Stimulated activated CD8-positive, alpha-beta memory T cell treated with anti-CD3 and anti-CD28 coated beads, Interleukin-12 subunit alpha, Interleukin-12 subunit beta, amount 100 ng/mL, for 24 hours (primary cell): Measurements from ENCODE around the gene IL27RA.

Experiments
- DNase-seq: peaks from one replicate; pipeline ENCODE4 v3.0.0-alpha.2; 2020; ENCODE audit errors: extremely low read depth

The IL27RA gene

GRCh38 chr19:14088634-14089411 is 57.3 kb downstream of the IL27RA start:
- no peak for DNase-seq

DNA sequence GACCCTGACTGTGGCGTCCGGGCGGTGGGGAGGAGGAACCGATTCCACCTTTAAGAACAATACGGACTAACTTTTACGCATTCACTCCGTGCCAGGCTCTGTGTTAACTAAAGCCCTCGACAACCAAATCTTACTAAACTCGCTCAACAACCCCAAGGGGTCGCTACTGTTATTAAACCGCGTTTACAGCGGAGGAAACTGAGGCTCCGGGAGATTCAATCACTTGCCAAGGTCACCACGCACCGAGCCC is 57.8 kb downstream of the IL27RA start:
- no peak for DNase-seq

GRCh38 chr19:14089662-14090508 is 58.3 kb downstream of the IL27RA start:
- DNase-seq = no peak

GRCh38 chr19:14090509-14091080 is 59.0 kb downstream of the IL27RA start, which contains the start of gene SAMD1:
TSS of gene SAMD1 (minus strand) at chr19:14090751.
- DNase-seq = peak; percentile 76

DNA sequence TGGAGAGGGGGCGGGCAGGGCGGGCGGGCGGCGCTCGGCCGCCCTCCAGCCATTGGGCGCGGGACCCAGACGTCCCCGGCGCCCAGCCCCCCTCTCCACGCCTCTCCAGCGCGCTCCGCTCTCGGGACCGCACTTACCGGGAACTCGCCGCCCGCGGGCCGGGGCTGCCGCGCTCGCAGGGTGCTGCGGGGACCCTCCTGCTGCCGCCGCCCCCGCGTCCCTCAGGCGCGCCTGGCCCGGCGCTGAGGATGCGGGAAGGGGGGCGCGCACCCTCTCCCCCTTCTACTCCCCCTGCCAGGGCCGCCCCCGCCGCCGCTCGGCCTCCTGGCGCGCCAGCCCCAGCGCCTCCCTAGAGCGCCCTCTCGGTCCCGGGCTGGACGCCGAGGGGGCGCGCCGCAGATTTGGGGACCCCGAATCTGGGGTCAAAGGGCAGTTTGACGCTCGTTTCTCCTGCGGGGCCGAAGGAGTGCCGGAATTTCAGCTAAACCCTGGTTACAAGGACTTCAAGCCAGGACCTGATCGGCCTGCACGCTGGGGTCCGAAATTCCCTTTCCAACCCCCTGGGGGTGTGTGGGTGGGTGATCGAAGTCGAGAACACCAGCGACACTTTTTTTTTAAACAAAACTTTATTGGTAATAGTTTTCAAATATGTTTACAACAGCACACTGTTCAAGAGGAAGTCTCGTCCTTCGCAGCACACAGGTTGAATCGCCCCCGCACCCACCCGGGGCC is 59.7 kb downstream of the IL27RA start:
- DNase-seq = no peak

- DNase-seq = no peak
Observed at GRCh38 chr19:14091813-14092462, 60.4 kb downstream of the IL27RA start.

DNA sequence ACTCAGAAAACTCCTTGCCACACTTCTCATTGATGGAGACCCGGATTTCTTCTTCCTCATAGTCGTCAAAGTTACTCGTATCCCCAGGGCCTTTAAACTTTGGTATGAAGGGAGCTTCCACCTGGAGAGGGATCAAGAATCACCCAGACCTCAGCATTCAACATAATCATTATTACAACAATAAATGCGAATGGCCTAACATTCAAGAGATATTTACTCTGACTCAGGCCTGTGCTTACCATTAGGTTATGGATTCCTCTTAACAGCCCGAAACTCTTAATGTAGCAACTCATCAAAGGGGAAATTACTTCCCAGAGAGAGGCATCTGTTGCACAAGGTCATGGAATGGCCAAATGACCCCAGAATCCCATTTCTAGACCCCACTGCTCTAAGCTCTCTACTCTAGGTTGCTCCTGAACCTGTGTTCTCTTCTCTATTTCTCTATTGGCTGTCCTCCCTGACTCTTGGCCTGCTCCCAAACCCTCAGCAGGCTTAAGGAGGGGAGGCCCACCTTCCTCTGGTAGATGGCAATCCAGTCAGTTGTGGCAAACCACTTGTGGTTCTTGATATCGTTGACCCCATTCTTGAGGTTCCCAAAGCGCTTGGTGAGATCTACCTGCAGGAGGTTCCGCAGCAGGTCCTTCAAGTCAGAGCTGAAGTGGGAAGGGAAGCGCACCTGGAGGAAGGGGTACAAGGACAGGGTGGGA is 61.7 kb downstream of the IL27RA start:
- DNase-seq = no peak

DNA sequence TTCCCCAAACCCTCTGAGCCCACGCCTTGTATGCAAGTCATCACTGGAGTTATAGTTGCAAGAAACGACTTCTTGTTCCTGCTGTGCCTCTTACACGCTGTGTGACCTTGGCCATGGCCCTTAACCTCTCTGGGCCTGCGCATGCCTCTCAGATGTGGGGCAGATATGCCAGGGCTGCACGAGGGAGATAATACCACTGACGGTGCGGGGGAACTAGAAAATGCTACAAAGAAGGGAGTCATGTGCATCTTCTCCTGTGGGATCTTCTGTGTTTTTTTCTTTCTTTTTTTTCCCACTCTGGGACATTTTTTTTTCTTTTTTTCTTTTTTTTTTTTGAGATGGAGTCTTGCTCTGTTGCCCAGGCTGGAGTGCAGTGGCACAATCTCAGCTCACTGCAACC is 63.3 kb downstream of the IL27RA start:
- DNase-seq = no peak

- no peak for DNase-seq
Observed at GRCh38 chr19:14096272-14096992, 64.9 kb downstream of the IL27RA start.

DNA sequence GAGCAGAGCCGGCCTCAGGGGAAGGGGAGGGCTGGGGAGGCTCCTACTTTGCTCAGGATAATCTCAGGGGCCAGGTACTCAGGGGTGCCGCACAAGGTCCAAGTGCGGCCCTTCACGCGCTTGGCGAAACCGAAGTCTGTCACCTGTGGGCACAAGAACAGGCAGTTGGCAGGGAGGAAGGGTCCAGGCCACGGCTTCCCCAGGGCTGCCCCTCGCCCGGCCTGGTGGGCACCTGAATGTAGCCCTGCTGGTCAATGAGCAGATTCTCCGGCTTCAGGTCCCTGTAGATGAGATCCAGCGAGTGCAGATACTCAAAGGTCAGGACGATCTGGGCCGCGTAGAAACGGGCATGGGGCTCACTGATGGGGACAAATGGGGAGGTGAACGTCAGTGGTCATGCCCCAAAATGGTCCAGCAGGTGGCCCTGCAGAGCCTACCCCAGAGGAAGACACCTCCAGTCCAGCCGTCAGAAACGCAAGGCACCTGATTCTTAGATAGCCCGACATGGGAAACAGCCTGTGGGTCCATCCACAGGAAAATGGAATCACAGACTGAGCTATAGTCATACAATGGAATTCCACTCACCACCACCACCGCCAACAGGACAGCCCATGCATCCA is 66.1 kb downstream of the IL27RA start:
- no peak for DNase-seq

DNA sequence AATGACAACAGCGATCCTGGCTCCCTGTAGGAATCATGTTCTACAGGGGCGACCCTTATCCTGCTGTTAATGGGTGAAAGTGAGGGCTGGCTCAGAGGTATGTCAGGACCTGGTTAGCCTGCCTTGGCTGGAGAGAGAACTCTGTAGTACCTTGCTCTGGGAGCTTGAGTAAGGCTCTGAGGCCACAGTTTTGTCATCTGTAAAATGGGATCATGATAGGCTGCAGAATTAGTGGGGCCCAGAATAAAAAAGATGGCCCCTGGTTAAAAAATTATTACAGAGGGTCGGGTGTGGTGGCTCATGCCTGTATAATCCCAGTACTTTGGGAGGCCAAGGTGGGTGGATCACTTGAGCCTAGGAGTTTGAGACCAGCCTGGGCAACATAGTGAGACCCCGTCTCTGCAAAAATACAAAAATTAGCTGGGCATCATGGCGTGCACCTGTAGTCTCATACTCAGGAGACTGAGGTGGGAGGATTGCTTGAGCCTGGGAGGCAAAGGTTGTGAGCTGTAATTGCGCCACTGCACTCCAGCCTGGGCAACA is 69.5 kb downstream of the IL27RA start:
- no peak for DNase-seq

DNA sequence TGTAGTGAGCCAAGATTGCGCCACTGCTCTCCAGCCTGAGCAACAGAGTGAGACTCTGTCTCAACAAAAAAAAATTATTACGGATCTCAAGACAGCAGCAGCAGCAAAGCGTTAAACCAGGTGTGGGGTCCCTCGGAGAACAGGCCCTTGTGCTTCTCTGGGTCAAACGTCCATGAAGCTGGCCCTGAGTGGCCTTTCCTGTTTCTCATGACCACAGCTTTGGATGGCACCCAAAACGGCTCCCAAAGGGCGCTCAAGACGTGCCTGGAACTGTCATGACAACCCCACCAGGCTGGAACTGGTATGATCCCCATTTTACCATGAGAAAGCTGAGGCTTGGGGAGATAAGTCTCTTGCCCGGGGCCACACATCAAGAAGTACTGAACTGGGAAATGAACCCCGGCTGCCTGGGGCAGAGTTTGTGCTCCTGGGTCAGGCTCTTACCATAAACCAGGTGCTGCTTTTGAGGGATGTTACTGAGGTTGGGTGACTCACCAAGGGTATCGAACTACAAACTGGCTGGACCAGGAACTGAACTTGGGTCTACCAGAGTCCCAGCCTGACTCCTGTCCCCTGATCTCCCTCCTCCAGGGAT is 70.6 kb downstream of the IL27RA start:
- DNase-seq = no peak

GRCh38 chr19:14102756-14103155 is 71.2 kb downstream of the IL27RA start:
- no peak for DNase-seq
